Thyroid gland (tissue), 4 donors: Measurements from ENCODE around the gene VPS50.

Experiments used
- POLR2A ChIP-seq, 2 donors: fragments of 450-650 bp; IDR thresholded peaks; one replicate each; pipeline ENCODE4 v1.6.1; 2017; ENCODE audit warnings: antibody characterized with exemption in 2 of 2, mild to moderate bottlenecking in 2 of 2, moderate library complexity in 1 of 2
- TF ChIP-seq, protein P1 (sequence below), 6 experiments: fragments of 200-600 bp in 3 of 6; fragments of 450-650 bp in 3 of 6; sonication (generic) in 3 of 6; IDR thresholded peaks; one replicate each; pipeline ENCODE4 v1.5.1; 2016 to 2019; ENCODE audit warnings: antibody characterized with exemption in 6 of 6, mild to moderate bottlenecking in 2 of 6, inconsistent platforms in 1 of 6, moderate library complexity in 1 of 6

DNA sequence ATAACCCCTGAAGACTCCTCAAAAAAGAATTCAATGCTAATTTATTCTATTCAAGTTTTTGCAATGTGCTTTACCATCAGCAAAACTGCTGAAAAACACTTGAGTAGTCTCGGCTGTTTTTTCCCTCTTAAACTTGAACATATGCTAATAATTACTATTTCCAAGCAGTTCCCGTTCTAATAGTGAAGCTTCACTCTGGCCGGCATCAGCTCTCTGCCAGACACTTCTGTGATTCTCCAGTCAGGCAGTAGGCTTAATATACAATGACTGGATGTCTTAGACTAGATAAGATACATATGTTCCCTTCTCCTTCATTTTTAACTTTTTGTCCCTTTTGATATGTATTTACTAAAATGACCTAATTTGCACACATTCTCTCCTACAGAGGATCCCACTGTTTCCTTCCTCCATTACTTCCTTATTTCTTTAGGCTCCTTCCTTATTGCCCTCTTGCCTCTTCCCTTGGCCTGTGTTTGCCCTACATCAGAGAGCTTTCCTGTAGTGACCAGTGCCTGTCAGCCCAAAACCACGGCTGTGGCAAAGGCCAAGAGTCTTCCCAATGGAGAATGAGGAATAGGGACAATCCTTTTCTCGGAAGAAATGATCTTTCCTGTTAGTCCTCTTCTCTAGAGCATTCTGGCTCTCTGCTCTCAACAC, 29.4 kb upstream of the VPS50 start:
- TF ChIP-seq, protein P1, sequence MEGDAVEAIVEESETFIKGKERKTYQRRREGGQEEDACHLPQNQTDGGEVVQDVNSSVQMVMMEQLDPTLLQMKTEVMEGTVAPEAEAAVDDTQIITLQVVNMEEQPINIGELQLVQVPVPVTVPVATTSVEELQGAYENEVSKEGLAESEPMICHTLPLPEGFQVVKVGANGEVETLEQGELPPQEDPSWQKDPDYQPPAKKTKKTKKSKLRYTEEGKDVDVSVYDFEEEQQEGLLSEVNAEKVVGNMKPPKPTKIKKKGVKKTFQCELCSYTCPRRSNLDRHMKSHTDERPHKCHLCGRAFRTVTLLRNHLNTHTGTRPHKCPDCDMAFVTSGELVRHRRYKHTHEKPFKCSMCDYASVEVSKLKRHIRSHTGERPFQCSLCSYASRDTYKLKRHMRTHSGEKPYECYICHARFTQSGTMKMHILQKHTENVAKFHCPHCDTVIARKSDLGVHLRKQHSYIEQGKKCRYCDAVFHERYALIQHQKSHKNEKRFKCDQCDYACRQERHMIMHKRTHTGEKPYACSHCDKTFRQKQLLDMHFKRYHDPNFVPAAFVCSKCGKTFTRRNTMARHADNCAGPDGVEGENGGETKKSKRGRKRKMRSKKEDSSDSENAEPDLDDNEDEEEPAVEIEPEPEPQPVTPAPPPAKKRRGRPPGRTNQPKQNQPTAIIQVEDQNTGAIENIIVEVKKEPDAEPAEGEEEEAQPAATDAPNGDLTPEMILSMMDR (IDR thresholded peaks at IDR 0.05): no peak
- TF ChIP-seq POLR2A (IDR thresholded peaks at IDR 0.05): no peak
